ENCODE data around the gene FAM217B. TPM values are rescaled to one million over a fixed set of nuclear protein-coding genes. Genes with fewer than 3 reads are reported as not detected.

Gene FAM217B
- total and polyA plus RNA-seq, 2 donors (not counting 1 experiment from before 2014, with no cell fraction given): 3.5 to 6.3 TPM

GRCh38 chr20:59942245-59942644 is 2.1 kb downstream of the FAM217B start:
- Histone ChIP-seq H3K4me2 (ENCODE audit: extremely low read depth, insufficient read depth, low read length) (no peak overlapping the region), H2AFZ (ENCODE audit: low read length) (no peak overlapping the region), H3K4me3 (replicated peaks in 1 of 4; ENCODE audit: control extremely low read depth in 1 of 4, insufficient read depth in 1 of 4, low read depth in 3 of 4, low read length in 4 of 4) (no peak overlapping the region), H4K20me1 (ENCODE audit: control insufficient read depth, extremely low read depth, insufficient read depth, low read length) (no peaks in the 10 kb centered on the region), H3K79me2 (ENCODE audit: control insufficient read depth, insufficient read depth, low read length) (peaks cover 5% of the 10 kb centered on the region), H3K4me1 (ENCODE audit: control insufficient read depth, extremely low read depth, insufficient read depth, low read length) (peaks cover 7% of the 10 kb centered on the region), H3K9me3 (ENCODE audit: control insufficient read depth, insufficient read depth, low read depth, low read length) (no peaks in the 10 kb centered on the region), H3K36me3 (ENCODE audit: control insufficient read depth, insufficient read depth, low read length) (peaks cover 2% of the 10 kb centered on the region), H3K9ac (ENCODE audit: insufficient read depth, low read length) (no peak overlapping the region), H3K27ac (ENCODE audit: insufficient read depth, low read length) (no peak overlapping the region), H3K27me3 (ENCODE audit: control insufficient read depth, insufficient read depth, low read length) (no peaks in the 10 kb centered on the region)
- DNase-seq (ENCODE audit: low read depth in 2 of 2): no peak
- TF ChIP-seq EZH2 (IDR thresholded peaks at IDR 0.05; ENCODE audit: low read length, missing control alignments): no peak

GRCh38 chr20:59944726-59945125 is 4.5 kb downstream of the FAM217B start:
- no peak for TF ChIP-seq EZH2 (IDR thresholded peaks at IDR 0.05; ENCODE audit: low read length, missing control alignments)
- Histone ChIP-seq H2AFZ (ENCODE audit: low read length) (no peak overlapping the region), H3K27me3 (ENCODE audit: control insufficient read depth, insufficient read depth, low read length) (no peaks in the 10 kb centered on the region), H3K36me3 (ENCODE audit: control insufficient read depth, insufficient read depth, low read length) (no peaks in the 10 kb centered on the region), H3K4me3 (replicated peaks in 1 of 4; ENCODE audit: control extremely low read depth in 1 of 4, insufficient read depth in 1 of 4, low read depth in 3 of 4, low read length in 4 of 4) (no peak overlapping the region), H3K4me1 (ENCODE audit: control insufficient read depth, extremely low read depth, insufficient read depth, low read length) (peaks cover 3% of the 10 kb centered on the region), H3K79me2 (ENCODE audit: control insufficient read depth, insufficient read depth, low read length) (no peaks in the 10 kb centered on the region), H3K4me2 (ENCODE audit: extremely low read depth, insufficient read depth, low read length) (no peak overlapping the region), H3K9ac (ENCODE audit: insufficient read depth, low read length) (no peak overlapping the region), H3K27ac (ENCODE audit: insufficient read depth, low read length) (no peak overlapping the region), H3K9me3 (ENCODE audit: control insufficient read depth, insufficient read depth, low read depth, low read length) (no peaks in the 10 kb centered on the region), H4K20me1 (ENCODE audit: control insufficient read depth, extremely low read depth, insufficient read depth, low read length) (no peaks in the 10 kb centered on the region)
- no peak for DNase-seq (ENCODE audit: low read depth in 2 of 2)

- H2AFZ ChIP-seq (ENCODE audit: low read length): no peak overlapping the region
- H3K27ac ChIP-seq (ENCODE audit: insufficient read depth, low read length): no peak overlapping the region
- no peak overlapping the region for H3K9ac ChIP-seq (ENCODE audit: insufficient read depth, low read length)
- no peaks in the 10 kb centered on the region for H3K79me2 ChIP-seq (ENCODE audit: control insufficient read depth, insufficient read depth, low read length)
- H3K27me3 ChIP-seq (ENCODE audit: control insufficient read depth, insufficient read depth, low read length): no peaks in the 10 kb centered on the region
- TF ChIP-seq EZH2 (IDR thresholded peaks at IDR 0.05; ENCODE audit: low read length, missing control alignments) (no peak), CTCF (conservative IDR thresholded peaks at IDR 0.05 in 1 of 2, IDR thresholded peaks at IDR 0.05 in 1 of 2; ENCODE audit: low read depth in 1 of 2, low read length in 2 of 2) (no peak)
- no peaks in the 10 kb centered on the region for H3K9me3 ChIP-seq (ENCODE audit: control insufficient read depth, insufficient read depth, low read depth, low read length)
- peaks cover 3% of the 10 kb centered on the region for H3K4me1 ChIP-seq (ENCODE audit: control insufficient read depth, extremely low read depth, insufficient read depth, low read length)
- DNase-seq (ENCODE audit: low read depth in 2 of 2): no peak
- H3K4me2 ChIP-seq (ENCODE audit: extremely low read depth, insufficient read depth, low read length): no peak overlapping the region
- H3K4me3 ChIP-seq (replicated peaks in 1 of 4; ENCODE audit: control extremely low read depth in 1 of 4, insufficient read depth in 1 of 4, low read depth in 3 of 4, low read length in 4 of 4): no peak overlapping the region
- no peaks in the 10 kb centered on the region for H3K36me3 ChIP-seq (ENCODE audit: control insufficient read depth, insufficient read depth, low read length)
- no peaks in the 10 kb centered on the region for H4K20me1 ChIP-seq (ENCODE audit: control insufficient read depth, extremely low read depth, insufficient read depth, low read length)
These were observed 5.0 kb downstream of the FAM217B start for GRCh38 chr20:59945175-59945574.

- no peak overlapping the region for H3K9ac ChIP-seq (ENCODE audit: insufficient read depth, low read length)
- no peak overlapping the region for H2AFZ ChIP-seq (ENCODE audit: low read length)
- H3K4me1 ChIP-seq (ENCODE audit: control insufficient read depth, extremely low read depth, insufficient read depth, low read length): peaks cover 3% of the 10 kb centered on the region
- no peaks in the 10 kb centered on the region for H3K36me3 ChIP-seq (ENCODE audit: control insufficient read depth, insufficient read depth, low read length)
- no peak overlapping the region for H3K4me3 ChIP-seq (replicated peaks in 1 of 4; ENCODE audit: control extremely low read depth in 1 of 4, insufficient read depth in 1 of 4, low read depth in 3 of 4, low read length in 4 of 4)
- no peaks in the 10 kb centered on the region for H3K9me3 ChIP-seq (ENCODE audit: control insufficient read depth, insufficient read depth, low read depth, low read length)
- no peak overlapping the region for H3K27ac ChIP-seq (ENCODE audit: insufficient read depth, low read length)
- no peaks in the 10 kb centered on the region for H4K20me1 ChIP-seq (ENCODE audit: control insufficient read depth, extremely low read depth, insufficient read depth, low read length)
- H3K27me3 ChIP-seq (ENCODE audit: control insufficient read depth, insufficient read depth, low read length): no peaks in the 10 kb centered on the region
- H3K4me2 ChIP-seq (ENCODE audit: extremely low read depth, insufficient read depth, low read length): peak overlapping the region; percentile 33
- TF ChIP-seq CTCF (conservative IDR thresholded peaks at IDR 0.05 in 1 of 2, IDR thresholded peaks at IDR 0.05 in 1 of 2; ENCODE audit: low read depth in 1 of 2, low read length in 2 of 2) (no peak), EZH2 (IDR thresholded peaks at IDR 0.05; ENCODE audit: low read length, missing control alignments) (no peak)
- H3K79me2 ChIP-seq (ENCODE audit: control insufficient read depth, insufficient read depth, low read length): no peaks in the 10 kb centered on the region
- DNase-seq (ENCODE audit: low read depth in 2 of 2): no peak
These were observed 5.5 kb downstream of the FAM217B start for GRCh38 chr20:59945731-59946130.

Measured in fibroblast of lung (primary cell).